ENCODE data around the gene ALS2. TPM values are rescaled to one million over a fixed set of nuclear protein-coding genes. Genes with fewer than 3 reads are reported as not detected.

ALS2 gene
- total RNA-seq, 2 donors from 2014 or later, result 8.0 to 11.7 TPM

GRCh38 chr2:201775326-201775725 lies 5.4 kb downstream of the ALS2 start:
- no peak for TF ChIP-seq CTCF (IDR thresholded peaks at IDR 0.05)
- no peak for DNase-seq
- intact Hi-C loops (cut with DNase I), result no loop called here
- Histone ChIP-seq H3K9ac (ENCODE audit: low read depth in 2 of 2, low read length in 2 of 2) (no peak overlapping the region), H3K9me3 (no peaks in the 10 kb centered on the region), H3K27ac (no peak overlapping the region), H3K4me1 (no peaks in the 10 kb centered on the region), H3K36me3 (no peaks in the 10 kb centered on the region), H3K27me3 (no peaks in the 10 kb centered on the region), H3K4me3 (no peak overlapping the region)

GRCh38 chr2:201774546-201774945 lies 6.2 kb downstream of the ALS2 start:
- no peaks in the 10 kb centered on the region for H3K9me3 ChIP-seq
- no peaks in the 10 kb centered on the region for H3K36me3 ChIP-seq
- no peak for DNase-seq
- no peak overlapping the region for H3K27ac ChIP-seq
- no peak overlapping the region for H3K9ac ChIP-seq (ENCODE audit: low read depth in 2 of 2, low read length in 2 of 2)
- TF ChIP-seq CTCF (IDR thresholded peaks at IDR 0.05), result no peak
- no peaks in the 10 kb centered on the region for H3K27me3 ChIP-seq
- no peaks in the 10 kb centered on the region for H3K4me1 ChIP-seq
- H3K4me3 ChIP-seq, result no peak overlapping the region
- intact Hi-C loops (cut with DNase I), result no loop called here

GRCh38 chr2:201773990-201774389 lies 6.7 kb downstream of the ALS2 start:
- Histone ChIP-seq H3K4me3 (no peak overlapping the region), H3K9me3 (no peaks in the 10 kb centered on the region), H3K9ac (ENCODE audit: low read depth in 2 of 2, low read length in 2 of 2) (no peak overlapping the region), H3K36me3 (no peaks in the 10 kb centered on the region), H3K27ac (no peak overlapping the region), H3K27me3 (no peaks in the 10 kb centered on the region), H3K4me1 (no peaks in the 10 kb centered on the region)
- no peak for DNase-seq
- no peak for TF ChIP-seq CTCF (IDR thresholded peaks at IDR 0.05)
- intact Hi-C loops (cut with DNase I), result no loop called here

GRCh38 chr2:201769666-201770373 lies 10.9 kb downstream of the ALS2 start:
- DNase-seq, result no peak
- no peaks in the 10 kb centered on the region for H3K4me1 ChIP-seq
- H3K36me3 ChIP-seq, result no peaks in the 10 kb centered on the region
- no peak overlapping the region for H3K9ac ChIP-seq (ENCODE audit: low read depth in 2 of 2, low read length in 2 of 2)
- TF ChIP-seq CTCF (IDR thresholded peaks at IDR 0.05), result no peak
- no peaks in the 10 kb centered on the region for H3K27me3 ChIP-seq
- H3K9me3 ChIP-seq, result no peaks in the 10 kb centered on the region
- intact Hi-C loops (cut with DNase I), result no loop called here
- H3K4me3 ChIP-seq, result no peak overlapping the region
- no peak overlapping the region for H3K27ac ChIP-seq

- Histone ChIP-seq H3K9ac (ENCODE audit: low read depth in 2 of 2, low read length in 2 of 2) (no peak overlapping the region), H3K27ac (no peak overlapping the region), H3K9me3 (no peaks in the 10 kb centered on the region), H3K36me3 (no peaks in the 10 kb centered on the region), H3K4me3 (no peak overlapping the region), H3K27me3 (no peaks in the 10 kb centered on the region), H3K4me1 (no peaks in the 10 kb centered on the region)
- no peak for TF ChIP-seq CTCF (IDR thresholded peaks at IDR 0.05)
- no peak for DNase-seq
- intact Hi-C loops (cut with DNase I), result no loop called here
Measured at GRCh38 chr2:201768918-201769317, 11.8 kb downstream of the ALS2 start.

All from colonic mucosa (tissue), 4 donors.